HG02870 (cell line): ENCODE data around the gene EPHA8.

Source experiments
- ATAC-seq: cut with Tn5 transposase; IDR thresholded peaks from one replicate; pipeline ENCODE4 v1.9.1; 2021; ENCODE audit warnings: mild to moderate bottlenecking, moderate library complexity; ENCODE audit not compliant: unreplicated experiment

EPHA8 gene

GRCh38 chr1:22588899-22589422 is 25.7 kb downstream of the EPHA8 start:
- no peak for ATAC-seq

- no peak for ATAC-seq
Measured at GRCh38 chr1:22591576-22591975, 28.3 kb downstream of the EPHA8 start.

DNA sequence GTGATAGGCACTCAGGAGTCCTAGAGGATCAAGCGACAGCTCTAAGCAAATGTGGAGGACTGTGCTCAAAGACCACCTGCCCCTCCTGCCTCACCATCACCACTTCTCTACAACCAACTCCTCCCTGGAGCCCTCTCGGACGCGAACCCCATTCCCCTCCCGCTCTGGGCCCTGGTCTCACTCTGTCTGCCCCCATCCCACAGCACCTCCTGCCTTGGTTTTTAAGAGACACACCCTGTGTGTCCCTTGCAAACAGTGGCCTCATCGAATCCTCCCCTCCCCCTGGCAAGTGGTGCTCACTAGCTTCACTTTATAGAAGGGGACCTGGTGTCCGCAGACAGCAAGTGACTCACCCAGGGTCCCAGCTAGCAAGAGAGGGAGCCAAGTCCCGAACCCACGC is 28.8 kb downstream of the EPHA8 start:
- ATAC-seq = no peak

- no peak for ATAC-seq
Measured at GRCh38 chr1:22592919-22593790, 29.9 kb downstream of the EPHA8 start.

DNA sequence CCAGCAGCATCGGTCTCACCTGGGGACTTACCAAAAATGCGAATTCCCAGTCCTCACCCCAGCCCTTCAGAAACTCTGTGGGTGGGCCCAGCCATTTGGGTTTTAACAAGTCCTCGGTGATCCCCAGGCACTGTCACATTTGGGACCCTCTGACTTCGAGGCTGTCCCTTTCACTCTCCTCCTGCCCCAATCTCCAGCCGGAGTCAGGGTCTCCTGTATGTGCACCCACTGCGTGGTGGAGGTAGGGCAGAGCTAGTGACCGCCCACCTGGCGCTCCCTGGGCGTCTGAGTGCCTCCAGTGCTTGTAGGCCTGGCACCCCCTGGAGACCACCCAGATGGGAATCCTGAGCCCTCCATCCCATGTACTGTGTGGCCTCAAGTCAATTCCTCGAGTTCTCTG is 31.1 kb downstream of the EPHA8 start:
- ATAC-seq = no peak

DNA sequence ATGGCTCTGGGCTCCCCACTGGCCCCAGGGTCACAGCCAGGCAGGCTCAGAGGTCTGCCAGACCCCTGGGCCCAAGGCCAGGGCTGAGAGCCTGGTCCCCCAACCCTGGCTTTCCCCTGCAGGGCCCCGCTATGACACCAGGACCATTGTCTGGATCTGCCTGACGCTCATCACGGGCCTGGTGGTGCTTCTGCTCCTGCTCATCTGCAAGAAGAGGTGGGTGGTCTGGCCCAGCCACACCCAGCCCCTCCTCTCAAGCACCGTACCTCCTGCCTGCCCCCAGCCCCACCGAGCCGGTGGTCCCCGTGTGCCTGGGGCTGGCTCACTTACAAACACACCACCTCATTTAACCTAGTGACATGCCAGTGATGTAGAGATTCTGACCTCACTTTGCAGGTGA is 31.8 kb downstream of the EPHA8 start:
- ATAC-seq = no peak

- ATAC-seq = no peak
Measured at GRCh38 chr1:22597301-22597965, 34.1 kb downstream of the EPHA8 start.

GRCh38 chr1:22597996-22598395 is 34.7 kb downstream of the EPHA8 start:
- no peak for ATAC-seq

GRCh38 chr1:22598736-22599135 is 35.4 kb downstream of the EPHA8 start:
- ATAC-seq = no peak

DNA sequence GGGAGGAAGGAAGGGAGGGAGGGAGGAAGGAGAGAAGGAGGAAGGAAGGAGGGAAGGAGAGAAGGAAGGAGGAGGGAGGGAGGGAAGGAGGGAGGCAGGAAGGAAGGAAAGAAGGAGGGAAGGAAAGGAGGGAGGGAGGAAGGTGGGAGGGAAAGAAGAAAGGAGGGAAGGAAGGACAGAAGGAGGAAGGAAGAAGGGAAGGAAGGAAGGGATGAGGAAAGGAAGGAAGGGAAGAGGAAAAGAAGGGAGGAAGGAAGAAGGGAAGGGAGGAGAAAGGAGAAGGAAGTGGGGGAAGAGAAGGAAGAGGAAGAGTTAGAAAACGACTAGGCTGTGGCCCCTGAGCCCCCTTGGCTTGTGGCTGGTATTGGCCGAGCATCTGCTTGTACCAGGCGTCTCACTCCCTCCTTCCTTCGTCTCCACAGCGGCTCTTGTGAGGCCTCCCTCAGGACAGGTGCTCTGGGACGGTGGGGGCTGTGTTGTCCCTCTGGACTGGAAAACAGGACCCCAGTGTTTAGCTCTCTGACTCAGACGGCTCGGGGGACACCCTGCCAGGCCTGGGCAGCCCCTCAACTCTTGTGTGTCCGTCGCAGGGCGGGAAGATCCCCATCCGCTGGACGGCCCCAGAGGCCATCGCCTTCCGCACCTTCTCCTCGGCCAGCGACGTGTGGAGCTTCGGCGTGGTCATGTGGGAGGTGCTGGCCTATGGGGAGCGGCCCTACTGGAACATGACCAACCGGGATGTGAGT is 37.0 kb downstream of the EPHA8 start:
- no peak for ATAC-seq

DNA sequence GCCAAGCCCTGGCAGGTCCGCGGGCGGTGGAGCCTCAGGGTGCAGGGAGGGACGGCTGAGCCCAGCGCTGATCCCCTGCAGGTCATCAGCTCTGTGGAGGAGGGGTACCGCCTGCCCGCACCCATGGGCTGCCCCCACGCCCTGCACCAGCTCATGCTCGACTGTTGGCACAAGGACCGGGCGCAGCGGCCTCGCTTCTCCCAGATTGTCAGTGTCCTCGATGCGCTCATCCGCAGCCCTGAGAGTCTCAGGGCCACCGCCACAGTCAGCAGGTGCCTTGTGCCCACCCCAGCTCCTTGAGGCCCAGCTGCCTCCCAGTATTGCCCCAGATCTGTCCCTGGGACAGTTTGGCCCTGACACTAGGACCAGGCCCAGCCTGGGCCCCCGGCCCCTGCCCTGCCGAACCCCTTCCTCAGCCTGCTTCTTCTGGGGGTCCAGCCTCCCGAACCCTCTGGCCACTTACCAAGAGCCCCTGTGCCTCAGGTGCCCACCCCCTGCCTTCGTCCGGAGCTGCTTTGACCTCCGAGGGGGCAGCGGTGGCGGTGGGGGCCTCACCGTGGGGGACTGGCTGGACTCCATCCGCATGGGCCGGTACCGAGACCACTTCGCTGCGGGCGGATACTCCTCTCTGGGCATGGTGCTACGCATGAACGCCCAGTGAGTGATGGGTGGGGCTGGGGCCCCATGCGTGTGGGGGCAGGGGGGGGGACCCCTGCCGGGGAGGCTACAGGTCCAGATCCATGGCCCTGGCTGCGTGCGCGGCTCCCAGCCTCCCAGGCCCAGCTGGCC is 37.7 kb downstream of the EPHA8 start:
- no peak for ATAC-seq

- ATAC-seq = no peak
Measured at GRCh38 chr1:22601610-22602009, 38.3 kb downstream of the EPHA8 start.

DNA sequence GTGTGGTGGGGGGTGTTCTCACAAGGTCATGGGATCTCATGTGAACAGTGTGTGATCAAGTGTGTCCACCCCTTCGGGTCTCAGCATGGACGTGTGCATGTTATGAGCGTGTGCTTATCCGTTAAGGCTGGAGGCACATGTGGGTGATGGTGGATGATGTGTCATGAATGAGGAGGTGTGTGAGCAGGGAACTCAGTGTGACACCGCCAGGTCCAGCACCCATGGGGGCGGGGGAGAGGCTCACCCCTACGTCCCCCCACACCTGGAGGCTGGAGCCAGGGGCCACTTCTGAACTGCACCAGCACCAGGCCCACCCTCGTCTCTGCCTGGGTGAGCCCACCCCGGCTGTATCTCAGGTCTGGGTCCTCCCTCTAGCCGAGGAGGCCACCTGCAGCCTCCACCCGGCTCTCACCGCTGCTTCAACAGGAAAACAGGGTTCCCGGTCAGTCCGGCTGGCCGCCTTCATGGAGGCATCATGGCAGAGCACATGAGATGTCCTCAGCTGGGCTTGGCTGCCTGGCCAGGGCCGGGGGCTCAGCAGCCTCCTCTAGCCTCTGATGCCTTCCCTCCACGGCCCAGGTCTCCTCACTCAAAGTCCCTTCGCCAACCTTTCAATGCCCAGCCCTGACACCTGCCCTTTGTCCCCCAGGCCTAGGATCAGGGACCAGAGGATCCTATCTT is 38.9 kb downstream of the EPHA8 start:
- no peak for ATAC-seq

GRCh38 chr1:22606161-22606560 is 42.9 kb downstream of the EPHA8 start:
- ATAC-seq = no peak

DNA sequence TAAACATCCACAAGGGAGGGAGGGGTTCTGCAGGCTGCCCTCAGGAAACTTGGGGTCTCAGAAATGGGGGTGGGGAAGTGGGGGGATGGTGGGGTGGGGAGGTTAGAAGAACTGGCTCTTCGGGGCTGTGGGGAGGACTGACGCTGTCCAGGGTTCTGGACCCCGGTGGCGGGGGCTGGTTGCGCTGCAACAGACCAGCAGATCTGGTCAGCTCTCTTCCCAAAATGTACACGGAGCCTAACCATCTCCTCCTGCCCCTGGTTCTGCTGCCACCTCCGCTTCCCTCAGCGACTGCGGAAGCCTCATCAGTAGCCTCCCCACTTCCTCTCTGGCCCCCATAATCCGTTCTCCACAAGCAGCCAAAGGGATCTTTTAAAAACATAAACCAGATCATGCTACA is 43.9 kb downstream of the EPHA8 start:
- ATAC-seq = no peak

DNA sequence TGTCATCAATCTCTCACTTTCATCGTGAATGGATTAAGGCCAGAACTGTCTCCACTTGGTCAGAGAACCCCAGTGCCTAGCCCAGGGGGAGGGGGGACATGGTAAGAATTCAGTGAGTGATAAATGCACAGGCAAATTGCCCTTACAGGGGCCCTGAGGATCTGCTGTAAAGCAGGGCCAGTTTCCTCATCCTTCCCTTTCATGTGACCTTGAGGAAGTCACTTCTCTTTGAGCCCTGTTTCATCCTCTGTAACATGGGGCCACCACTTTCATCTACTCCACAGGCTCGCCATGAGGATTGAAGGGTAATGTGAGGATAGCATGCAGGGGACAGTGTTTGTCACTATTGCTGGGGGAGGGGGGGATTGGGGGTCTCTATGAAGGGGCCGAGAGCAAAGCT is 45.1 kb downstream of the EPHA8 start:
- no peak for ATAC-seq

GRCh38 chr1:22609291-22609690 is 46.0 kb downstream of the EPHA8 start:
- ATAC-seq = no peak

- ATAC-seq = no peak
Measured at GRCh38 chr1:22611530-22611947, 48.2 kb downstream of the EPHA8 start.

- ATAC-seq = no peak
Measured at GRCh38 chr1:22612671-22613571, 49.6 kb downstream of the EPHA8 start.
